Measurements from ENCODE around the gene HMGXB3.

- no peak for TF ChIP-seq CTCF (IDR thresholded peaks at IDR 0.05)
- no peak for TF ChIP-seq EZH2 (IDR thresholded peaks at IDR 0.05)
Observed at GRCh38 chr5:150020249-150020648, 19.7 kb downstream of the HMGXB3 start.

Data from neural progenitor cell (in vitro differentiated cells).